HEK293 (cell line): ENCODE results near the gene MALRD1.

Source experiments
- CTCF ChIA-PET: fragments of 350-600 bp; formaldehyde crosslinking; extraction: SDS; loops from one replicate; lab custom pipeline; 2021; ENCODE audit warnings: antibody characterized with exemption; lab: Yijun Ruan, JAX
- POLR2A ChIA-PET: fragments of 300-600 bp; formaldehyde crosslinking; extraction: SDS; loops from one replicate; lab custom pipeline; 2020; ENCODE audit warnings: antibody characterized with exemption, inconsistent platforms; lab: Yijun Ruan, JAX
- H3K27ac ChIP-seq: fragments of 200-500 bp; sonication (Bioruptor generic); 2 replicates; pipeline ENCODE4 v1.5.1; 2014; ENCODE audit warnings: low read depth, low read length, control low read depth, inconsistent platforms; ENCODE audit errors: extremely low read depth
- H3K36me3 ChIP-seq, 2 experiments: fragments of 200-500 bp in 1 of 2; sonication (Bioruptor generic) in 1 of 2; 1 replicate in 1 of 2; 2 replicates in 1 of 2; pipeline ENCODE4 v1.5.1; 2014 to 2017; ENCODE audit warnings: inconsistent platforms in 2 of 2, low read length in 2 of 2; ENCODE audit not compliant: control insufficient read depth in 2 of 2, insufficient read depth in 1 of 2
- H3K4me1 ChIP-seq: fragments of 200-500 bp; sonication (Bioruptor generic); 2 replicates; pipeline ENCODE4 v1.5.1; 2014; ENCODE audit warnings: mild to moderate bottlenecking, low read length, inconsistent platforms; ENCODE audit not compliant: control insufficient read depth, insufficient read depth
- H3K4me3 ChIP-seq: 2 replicates; pipeline ENCODE4 v1.5.1; 2011; ENCODE audit warnings: low read depth, mild to moderate bottlenecking, control low read depth, low read length, moderate library complexity
- H3K9me3 ChIP-seq: fragments of 200-500 bp; sonication (Bioruptor generic); 2 replicates; pipeline ENCODE4 v1.5.1; 2014; ENCODE audit warnings: low read depth, low read length, inconsistent platforms; ENCODE audit not compliant: control insufficient read depth, insufficient read depth
- BCL11B ChIP-seq: fragments of 450-650 bp; formaldehyde crosslinking; IDR thresholded peaks from 2 replicates; pipeline ENCODE4 v1.5.1; 2016; ENCODE audit warnings: low read depth, missing biosample characterization, missing genetic modification characterization
- KLF7 ChIP-seq: fragments of 450-650 bp; formaldehyde crosslinking; IDR thresholded peaks from 2 replicates; pipeline ENCODE4 v1.5.1; 2016; ENCODE audit warnings: missing biosample characterization, missing genetic modification characterization, borderline replicate concordance
- SALL2 ChIP-seq: fragments of 450-650 bp; formaldehyde crosslinking; IDR thresholded peaks from 2 replicates; pipeline ENCODE4 v1.5.0; 2017; ENCODE audit warnings: missing biosample characterization, mild to moderate bottlenecking, missing genetic modification characterization, borderline replicate concordance
- YY2 ChIP-seq: fragments of 450-650 bp; formaldehyde crosslinking; IDR thresholded peaks from 2 replicates; pipeline ENCODE4 v1.5.1; 2016; ENCODE audit warnings: missing biosample characterization, missing genetic modification characterization
- ZNF140 ChIP-seq: fragments of 450-650 bp; formaldehyde crosslinking; IDR thresholded peaks from 2 replicates; pipeline ENCODE4 v1.5.1; 2016; ENCODE audit warnings: missing biosample characterization, missing genetic modification characterization
- ZNF19 ChIP-seq: fragments of 450-650 bp; formaldehyde crosslinking; IDR thresholded peaks from 2 replicates; pipeline ENCODE4; 2016; ENCODE audit warnings: missing biosample characterization, missing genetic modification characterization, low read depth
- ZNF23 ChIP-seq: fragments of 450-650 bp; formaldehyde crosslinking; IDR thresholded peaks from 2 replicates; pipeline ENCODE4 v1.5.1; 2016; ENCODE audit warnings: missing biosample characterization, missing genetic modification characterization, borderline replicate concordance
- ZNF394 ChIP-seq: fragments of 450-650 bp; formaldehyde crosslinking; IDR thresholded peaks from 2 replicates; pipeline ENCODE4 v1.5.1; 2016; ENCODE audit warnings: missing biosample characterization, missing genetic modification characterization, mild to moderate bottlenecking, moderate library complexity, borderline replicate concordance
- ZNF561 ChIP-seq: fragments of 450-650 bp; IDR thresholded peaks from 2 replicates; pipeline ENCODE4 v1.5.1; 2018; ENCODE audit warnings: missing biosample characterization, missing genetic modification characterization, borderline replicate concordance
- ZNF629 ChIP-seq: fragments of 450-650 bp; formaldehyde crosslinking; IDR thresholded peaks from 2 replicates; pipeline ENCODE4 v1.5.1; 2017; ENCODE audit warnings: missing biosample characterization, missing genetic modification characterization
- ZNF776 ChIP-seq: fragments of 450-650 bp; formaldehyde crosslinking; IDR thresholded peaks from 2 replicates; pipeline ENCODE4 v1.5.0; 2017; ENCODE audit warnings: missing biosample characterization, missing genetic modification characterization, borderline replicate concordance
- ZNF791 ChIP-seq: fragments of 450-650 bp; formaldehyde crosslinking; IDR thresholded peaks from 2 replicates; pipeline ENCODE4 v1.5.1; 2016; ENCODE audit warnings: missing biosample characterization, missing genetic modification characterization
- ZNF792 ChIP-seq: fragments of 450-650 bp; formaldehyde crosslinking; IDR thresholded peaks from 2 replicates; pipeline ENCODE4 v1.5.1; 2016; ENCODE audit warnings: missing biosample characterization, missing genetic modification characterization
- TF ChIP-seq, protein P1 (sequence below): fragments of 450-650 bp; formaldehyde crosslinking; IDR thresholded peaks from 2 replicates; pipeline ENCODE4 v1.5.1; 2017; ENCODE audit warnings: missing biosample characterization, missing genetic modification characterization
- TF ChIP-seq, protein P2 (sequence below): fragments of 450-650 bp; formaldehyde crosslinking; IDR thresholded peaks from 2 replicates; pipeline ENCODE4 v1.5.1; 2016; ENCODE audit warnings: missing biosample characterization, missing genetic modification characterization
- TF ChIP-seq, protein P3 (sequence below): fragments of 450-650 bp; IDR thresholded peaks from 2 replicates; pipeline ENCODE4 v1.5.1; 2018; ENCODE audit warnings: missing biosample characterization, mild to moderate bottlenecking, missing genetic modification characterization
- TF ChIP-seq, protein P4 (sequence below): fragments of 450-650 bp; formaldehyde crosslinking; IDR thresholded peaks from 2 replicates; pipeline ENCODE4 v1.5.1; 2016; ENCODE audit warnings: missing biosample characterization, missing genetic modification characterization

MALRD1 gene

DNA sequence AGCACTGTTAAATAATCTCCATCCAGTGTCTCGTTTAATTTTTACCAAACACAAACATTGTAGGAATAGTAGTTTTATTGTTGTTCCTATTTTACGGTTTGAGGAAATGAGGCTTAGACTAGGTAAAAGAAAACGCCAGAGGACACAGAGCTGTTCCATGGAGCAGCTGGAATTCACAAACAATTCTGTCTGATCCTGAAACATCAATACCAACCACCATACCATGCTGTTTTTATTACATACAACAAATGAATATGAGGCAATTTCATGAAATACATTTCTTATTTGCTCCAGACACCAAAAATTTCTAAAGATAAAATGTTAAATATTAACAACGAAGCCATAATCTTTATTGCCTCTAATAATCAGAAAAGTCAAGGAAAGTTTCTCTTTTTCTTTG is 9.4 kb downstream of the MALRD1 start (continued):
- no peak for TF ChIP-seq ZNF629 (tag by site-specific recombination)
- TF ChIP-seq, protein P1, sequence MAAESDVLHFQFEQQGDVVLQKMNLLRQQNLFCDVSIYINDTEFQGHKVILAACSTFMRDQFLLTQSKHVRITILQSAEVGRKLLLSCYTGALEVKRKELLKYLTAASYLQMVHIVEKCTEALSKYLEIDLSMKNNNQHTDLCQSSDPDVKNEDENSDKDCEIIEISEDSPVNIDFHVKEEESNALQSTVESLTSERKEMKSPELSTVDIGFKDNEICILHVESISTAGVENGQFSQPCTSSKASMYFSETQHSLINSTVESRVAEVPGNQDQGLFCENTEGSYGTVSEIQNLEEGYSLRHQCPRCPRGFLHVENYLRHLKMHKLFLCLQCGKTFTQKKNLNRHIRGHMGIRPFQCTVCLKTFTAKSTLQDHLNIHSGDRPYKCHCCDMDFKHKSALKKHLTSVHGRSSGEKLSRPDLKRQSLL (tag by site-specific recombination): no peak
- TF ChIP-seq ZNF19 (tag by site-specific recombination): no peak
- TF ChIP-seq YY2 (tag by site-specific recombination): no peak
- no peak for TF ChIP-seq ZNF140 (tag by site-specific recombination)
- no peak for TF ChIP-seq SALL2 (tag by site-specific recombination)

DNA sequence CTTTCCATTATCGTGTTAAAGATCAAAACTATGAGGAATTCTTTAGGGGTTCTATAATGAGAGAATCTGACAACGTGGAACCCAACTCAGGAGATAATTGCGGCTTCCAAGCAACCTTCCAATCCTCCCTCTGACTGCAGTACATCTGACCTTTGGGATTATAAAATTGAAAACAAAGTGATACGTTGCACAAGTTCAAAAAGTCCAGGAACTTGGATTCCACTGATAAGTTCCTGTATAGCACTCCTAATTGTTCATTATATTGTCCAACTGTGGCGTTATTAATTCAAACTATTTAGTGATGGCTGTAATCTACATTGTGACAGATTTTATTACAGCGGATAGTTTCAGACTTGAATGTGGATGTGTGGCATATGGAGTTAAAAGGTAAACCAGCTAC is 15.4 kb downstream of the MALRD1 start:
- Histone ChIP-seq H3K9me3 (no peaks in the 10 kb centered on the region), H3K27ac (no peak overlapping the region), H3K4me3 (no peak overlapping the region), H3K36me3 (no peaks in the 10 kb centered on the region), H3K4me1 (no peaks in the 10 kb centered on the region)
- ChIA-PET CTCF (no interaction called here), POLR2A (no interaction called here)
- TF ChIP-seq ZNF23 (no peak), YY2 (tag by site-specific recombination) (no peak), ZNF792 (tag by site-specific recombination) (no peak)
- TF ChIP-seq, protein P2, sequence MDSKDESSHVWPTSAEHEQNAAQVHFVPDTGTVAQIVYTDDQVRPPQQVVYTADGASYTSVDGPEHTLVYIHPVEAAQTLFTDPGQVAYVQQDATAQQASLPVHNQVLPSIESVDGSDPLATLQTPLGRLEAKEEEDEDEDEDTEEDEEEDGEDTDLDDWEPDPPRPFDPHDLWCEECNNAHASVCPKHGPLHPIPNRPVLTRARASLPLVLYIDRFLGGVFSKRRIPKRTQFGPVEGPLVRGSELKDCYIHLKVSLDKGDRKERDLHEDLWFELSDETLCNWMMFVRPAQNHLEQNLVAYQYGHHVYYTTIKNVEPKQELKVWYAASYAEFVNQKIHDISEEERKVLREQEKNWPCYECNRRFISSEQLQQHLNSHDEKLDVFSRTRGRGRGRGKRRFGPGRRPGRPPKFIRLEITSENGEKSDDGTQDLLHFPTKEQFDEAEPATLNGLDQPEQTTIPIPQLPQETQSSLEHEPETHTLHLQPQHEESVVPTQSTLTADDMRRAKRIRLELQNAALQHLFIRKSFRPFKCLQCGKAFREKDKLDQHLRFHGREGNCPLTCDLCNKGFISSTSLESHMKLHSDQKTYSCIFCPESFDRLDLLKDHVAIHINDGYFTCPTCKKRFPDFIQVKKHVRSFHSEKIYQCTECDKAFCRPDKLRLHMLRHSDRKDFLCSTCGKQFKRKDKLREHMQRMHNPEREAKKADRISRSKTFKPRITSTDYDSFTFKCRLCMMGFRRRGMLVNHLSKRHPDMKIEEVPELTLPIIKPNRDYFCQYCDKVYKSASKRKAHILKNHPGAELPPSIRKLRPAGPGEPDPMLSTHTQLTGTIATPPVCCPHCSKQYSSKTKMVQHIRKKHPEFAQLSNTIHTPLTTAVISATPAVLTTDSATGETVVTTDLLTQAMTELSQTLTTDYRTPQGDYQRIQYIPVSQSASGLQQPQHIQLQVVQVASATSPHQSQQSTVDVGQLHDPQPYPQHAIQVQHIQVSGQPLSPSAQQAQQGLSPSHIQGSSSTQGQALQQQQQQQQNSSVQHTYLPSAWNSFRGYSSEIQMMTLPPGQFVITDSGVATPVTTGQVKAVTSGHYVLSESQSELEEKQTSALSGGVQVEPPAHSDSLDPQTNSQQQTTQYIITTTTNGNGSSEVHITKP: no peak

DNA sequence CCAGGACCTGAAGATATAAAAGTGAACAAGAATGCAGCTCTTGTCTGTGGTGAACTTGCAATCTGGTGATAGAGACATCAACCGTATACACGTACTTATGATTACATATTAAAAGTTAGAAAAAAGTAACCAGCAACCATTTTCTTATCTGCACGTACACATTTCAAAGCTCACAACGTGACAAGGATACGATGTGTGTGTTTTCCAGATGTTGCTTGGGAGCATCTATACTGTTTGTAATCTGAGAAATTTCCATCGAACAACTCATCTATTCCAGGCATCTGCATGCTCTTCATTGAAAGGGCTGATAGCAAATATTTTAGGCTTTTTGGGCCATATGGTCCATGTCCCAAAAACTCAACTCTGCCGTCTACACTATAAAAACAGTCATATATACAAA is 23.3 kb downstream of the MALRD1 start:
- Histone ChIP-seq H3K4me3 (no peak overlapping the region), H3K36me3 (no peaks in the 10 kb centered on the region), H3K9me3 (no peaks in the 10 kb centered on the region), H3K4me1 (no peaks in the 10 kb centered on the region), H3K27ac (no peak overlapping the region)
- ChIA-PET POLR2A (no interaction called here), CTCF (no interaction called here)
- TF ChIP-seq ZNF140 (tag by site-specific recombination): no peak
- no peak for TF ChIP-seq ZNF394 (tag by site-specific recombination)
- TF ChIP-seq KLF7 (tag by site-specific recombination): no peak
- TF ChIP-seq, protein P3, sequence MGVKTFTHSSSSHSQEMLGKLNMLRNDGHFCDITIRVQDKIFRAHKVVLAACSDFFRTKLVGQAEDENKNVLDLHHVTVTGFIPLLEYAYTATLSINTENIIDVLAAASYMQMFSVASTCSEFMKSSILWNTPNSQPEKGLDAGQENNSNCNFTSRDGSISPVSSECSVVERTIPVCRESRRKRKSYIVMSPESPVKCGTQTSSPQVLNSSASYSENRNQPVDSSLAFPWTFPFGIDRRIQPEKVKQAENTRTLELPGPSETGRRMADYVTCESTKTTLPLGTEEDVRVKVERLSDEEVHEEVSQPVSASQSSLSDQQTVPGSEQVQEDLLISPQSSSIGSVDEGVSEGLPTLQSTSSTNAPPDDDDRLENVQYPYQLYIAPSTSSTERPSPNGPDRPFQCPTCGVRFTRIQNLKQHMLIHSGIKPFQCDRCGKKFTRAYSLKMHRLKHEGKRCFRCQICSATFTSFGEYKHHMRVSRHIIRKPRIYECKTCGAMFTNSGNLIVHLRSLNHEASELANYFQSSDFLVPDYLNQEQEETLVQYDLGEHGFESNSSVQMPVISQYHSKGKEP (tag by site-specific recombination): no peak
- TF ChIP-seq BCL11B (tag by site-specific recombination): no peak
- no peak for TF ChIP-seq ZNF776
- no peak for TF ChIP-seq ZNF561 (tag by site-specific recombination)
- TF ChIP-seq ZNF791 (tag by site-specific recombination): no peak
- TF ChIP-seq, protein P4, sequence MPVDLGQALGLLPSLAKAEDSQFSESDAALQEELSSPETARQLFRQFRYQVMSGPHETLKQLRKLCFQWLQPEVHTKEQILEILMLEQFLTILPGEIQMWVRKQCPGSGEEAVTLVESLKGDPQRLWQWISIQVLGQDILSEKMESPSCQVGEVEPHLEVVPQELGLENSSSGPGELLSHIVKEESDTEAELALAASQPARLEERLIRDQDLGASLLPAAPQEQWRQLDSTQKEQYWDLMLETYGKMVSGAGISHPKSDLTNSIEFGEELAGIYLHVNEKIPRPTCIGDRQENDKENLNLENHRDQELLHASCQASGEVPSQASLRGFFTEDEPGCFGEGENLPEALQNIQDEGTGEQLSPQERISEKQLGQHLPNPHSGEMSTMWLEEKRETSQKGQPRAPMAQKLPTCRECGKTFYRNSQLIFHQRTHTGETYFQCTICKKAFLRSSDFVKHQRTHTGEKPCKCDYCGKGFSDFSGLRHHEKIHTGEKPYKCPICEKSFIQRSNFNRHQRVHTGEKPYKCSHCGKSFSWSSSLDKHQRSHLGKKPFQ (tag by site-specific recombination): no peak
